ENCODE results near the gene MIF4GD. TPM values are rescaled to one million over a fixed set of nuclear protein-coding genes. Genes with fewer than 3 reads are reported as not detected.

MIF4GD gene
- total RNA-seq, 2 donors from 2014 or later, result 14.1 to 31.4 TPM

GRCh38 chr17:75289832-75290337 is 18.9 kb upstream of the MIF4GD start:
- Histone ChIP-seq H3K27me3 (replicated peaks; ENCODE audit: insufficient read depth) (no peaks in the 10 kb centered on the region), H3K4me1 (replicated peaks) (no peaks in the 10 kb centered on the region), H3K9me3 (no peaks in the 10 kb centered on the region), H3K36me3 (no peaks in the 10 kb centered on the region), H3K4me3 (peak overlapping the region; percentile 66 to 69), H3K27ac (peak overlapping the region; percentile 84 to 88)
- DNase-seq (ENCODE audit: low spot score), result peak; percentile 32
- WGBS, result 8% methylated on average over 26 of the region's 26 CpGs
- intact Hi-C loops (cut with DNase I), result no loop called here
- TF ChIP-seq POLR2AphosphoS5 (IDR thresholded peaks at IDR 0.05), result no peak
- TF ChIP-seq CTCF (IDR thresholded peaks at IDR 0.05), result no peak
- no peak for TF ChIP-seq POLR2A (IDR thresholded peaks at IDR 0.05)

- Histone ChIP-seq H3K4me3 (peak within 1 kb of the TSS; percentile 66 to 69), H3K27me3 (replicated peaks; ENCODE audit: insufficient read depth) (no peaks in the 10 kb centered on the region), H3K9me3 (no peaks in the 10 kb centered on the region), H3K36me3 (no peaks in the 10 kb centered on the region), H3K4me1 (replicated peaks) (no peaks in the 10 kb centered on the region), H3K27ac (peak within 1 kb of the TSS; percentile 84 to 88)
- TF ChIP-seq POLR2AphosphoS5 (IDR thresholded peaks at IDR 0.05) (peak; percentile 98), CTCF (IDR thresholded peaks at IDR 0.05) (peak in 1 of 4 experiments; percentile 13), POLR2A (IDR thresholded peaks at IDR 0.05) (peak; percentile 98)
- intact Hi-C loops (cut with DNase I), result no loop called here
- WGBS, result under 1% methylated on average over 63 of the region's 65 CpGs
- DNase-seq (ENCODE audit: low spot score), result peak; percentile 98
Measured at GRCh38 chr17:75289115-75289831, 18.2 kb upstream of the MIF4GD start, which contains the start of gene SLC25A19. TSS of gene SLC25A19 (minus strand) at chr17:75289433. CDS start at chr17:75286764, 2,669 bp downstream.

- H3K4me1 ChIP-seq (replicated peaks), result no peaks in the 10 kb centered on the region
- peak overlapping the region; percentile 84 to 88 for H3K27ac ChIP-seq
- intact Hi-C loops (cut with DNase I), result no loop called here
- DNase-seq (ENCODE audit: low spot score), result no peak
- no peaks in the 10 kb centered on the region for H3K36me3 ChIP-seq
- H3K4me3 ChIP-seq, result peak overlapping the region; percentile 66 to 69
- TF ChIP-seq POLR2AphosphoS5 (IDR thresholded peaks at IDR 0.05) (no peak), POLR2A (IDR thresholded peaks at IDR 0.05) (no peak), CTCF (IDR thresholded peaks at IDR 0.05) (no peak)
- H3K27me3 ChIP-seq (replicated peaks; ENCODE audit: insufficient read depth), result no peaks in the 10 kb centered on the region
- H3K9me3 ChIP-seq, result no peaks in the 10 kb centered on the region
- 2% methylated on average over 13 of the region's 14 CpGs for WGBS
Measured at GRCh38 chr17:75288770-75289114, 17.7 kb upstream of the MIF4GD start.

- TF ChIP-seq POLR2AphosphoS5 (IDR thresholded peaks at IDR 0.05), result no peak
- TF ChIP-seq POLR2A (IDR thresholded peaks at IDR 0.05), result no peak
- no peak for TF ChIP-seq CTCF (IDR thresholded peaks at IDR 0.05)
- Histone ChIP-seq H3K4me1 (replicated peaks) (no peaks in the 10 kb centered on the region), H3K4me3 (peak overlapping the region; percentile 66 to 69), H3K36me3 (no peaks in the 10 kb centered on the region), H3K27ac (peak overlapping the region in 1 of 2 donors; percentile 84), H3K27me3 (replicated peaks; ENCODE audit: insufficient read depth) (no peaks in the 10 kb centered on the region), H3K9me3 (no peaks in the 10 kb centered on the region)
- no peak for DNase-seq (ENCODE audit: low spot score)
- 30% methylated on average over 2 of the region's 2 CpGs for WGBS
- intact Hi-C loops (cut with DNase I), result no loop called here
Measured at GRCh38 chr17:75288359-75288758, 17.3 kb upstream of the MIF4GD start.

- WGBS, result 51% methylated on average over 9 of the region's 9 CpGs
- Histone ChIP-seq H3K27ac (no peak overlapping the region), H3K9me3 (no peaks in the 10 kb centered on the region), H3K4me3 (no peak overlapping the region), H3K27me3 (replicated peaks; ENCODE audit: insufficient read depth) (no peaks in the 10 kb centered on the region), H3K4me1 (replicated peaks) (no peaks in the 10 kb centered on the region), H3K36me3 (no peaks in the 10 kb centered on the region)
- DNase-seq (ENCODE audit: low spot score), result no peak
- TF ChIP-seq CTCF (IDR thresholded peaks at IDR 0.05) (no peak), POLR2A (IDR thresholded peaks at IDR 0.05) (no peak), POLR2AphosphoS5 (IDR thresholded peaks at IDR 0.05) (no peak)
- intact Hi-C loops (cut with DNase I), result no loop called here
Measured at GRCh38 chr17:75287221-75287620, 16.2 kb upstream of the MIF4GD start.

Data from prostate gland (tissue), 2 donors.